Nephron progenitor cell (in vitro differentiated cells): Measurements from ENCODE around the gene S100A12.

Source experiments
- DNase-seq: peaks from one replicate; pipeline ENCODE4 v3.0.0; 2021
- H3K27ac Mint-ChIP-seq: 2 replicates; pipeline ENCODE4 v1.8.0; 2021; ENCODE audit warnings: mild to moderate bottlenecking, moderate library complexity, mixed read lengths
- H3K27me3 Mint-ChIP-seq: 2 replicates; pipeline ENCODE4 v1.8.0; 2021; ENCODE audit warnings: mild to moderate bottlenecking, low read depth, mixed read lengths; ENCODE audit not compliant: poor library complexity
- H3K36me3 Mint-ChIP-seq: 2 replicates; pipeline ENCODE4 v1.8.0; 2021; ENCODE audit warnings: low read depth, mixed read lengths
- H3K4me1 Mint-ChIP-seq: 2 replicates; pipeline ENCODE4 v1.8.0; 2021; ENCODE audit warnings: mixed read lengths
- H3K4me3 Mint-ChIP-seq: 2 replicates; pipeline ENCODE4 v1.8.0; 2021; ENCODE audit warnings: mild to moderate bottlenecking, moderate library complexity, mixed read lengths
- H3K9me3 Mint-ChIP-seq: 2 replicates; pipeline ENCODE4 v1.8.0; 2021; ENCODE audit warnings: mild to moderate bottlenecking, moderate library complexity, mixed read lengths
- CTCF ChIP-seq: fragments of 200-600 bp; sonication (generic); IDR thresholded peaks from 2 replicates; pipeline ENCODE4 v1.5.0; 2021; ENCODE audit warnings: antibody characterized with exemption

Gene S100A12

GRCh38 chr1:153392822-153393221 is 17.4 kb upstream of the S100A12 start:
- Mint-ChIP-seq H3K4me1 (no peaks in the 10 kb centered on the region), H3K4me3 (no peak overlapping the region), H3K36me3 (no peaks in the 10 kb centered on the region), H3K27ac (no peak overlapping the region), H3K9me3 (no peaks in the 10 kb centered on the region), H3K27me3 (peaks cover 9% of the 10 kb centered on the region)
- no peak for TF ChIP-seq CTCF
- DNase-seq = no peak

- Mint-ChIP-seq H3K4me3 (no peak overlapping the region), H3K36me3 (no peaks in the 10 kb centered on the region), H3K9me3 (no peaks in the 10 kb centered on the region), H3K4me1 (no peaks in the 10 kb centered on the region), H3K27ac (no peak overlapping the region), H3K27me3 (peaks cover 10% of the 10 kb centered on the region)
- TF ChIP-seq CTCF = no peak
- DNase-seq = no peak
Observed at GRCh38 chr1:153392258-153392657, 16.8 kb upstream of the S100A12 start.

GRCh38 chr1:153390938-153391710 is 15.7 kb upstream of the S100A12 start, which contains the start of gene S100A8:
Gene S100A8, minus strand, starts transcription at chr1:153391073. Its CDS starts 538 bp downstream, at chr1:153390535.
- no peak for TF ChIP-seq CTCF
- DNase-seq = no peak
- Mint-ChIP-seq H3K27me3 (peaks cover 12% of the 10 kb centered on the region), H3K9me3 (no peaks in the 10 kb centered on the region), H3K4me1 (no peaks in the 10 kb centered on the region), H3K4me3 (no peak within 1 kb of the TSS), H3K36me3 (no peaks in the 10 kb centered on the region), H3K27ac (no peak within 1 kb of the TSS)

- H3K27me3 Mint-ChIP-seq = peaks cover 16% of the 10 kb centered on the region
- TF ChIP-seq CTCF = no peak
Observed at GRCh38 chr1:153389973-153390879, 14.8 kb upstream of the S100A12 start.

GRCh38 chr1:153389401-153389800 is 14.0 kb upstream of the S100A12 start:
- Mint-ChIP-seq H3K27ac (no peak overlapping the region), H3K36me3 (no peaks in the 10 kb centered on the region), H3K9me3 (no peaks in the 10 kb centered on the region), H3K4me1 (no peaks in the 10 kb centered on the region), H3K27me3 (peaks cover 16% of the 10 kb centered on the region), H3K4me3 (no peak overlapping the region)
- TF ChIP-seq CTCF = no peak
- no peak for DNase-seq

More at GRCh38 chr1:153389973-153390879, 14.8 kb upstream of the S100A12 start:
- no peaks in the 10 kb centered on the region for H3K9me3 Mint-ChIP-seq
- DNase-seq = no peak
- H3K4me3 Mint-ChIP-seq = no peak overlapping the region
- H3K4me1 Mint-ChIP-seq = no peaks in the 10 kb centered on the region
- H3K36me3 Mint-ChIP-seq = no peaks in the 10 kb centered on the region
- H3K27ac Mint-ChIP-seq = no peak overlapping the region
